K562 (cell line): Measurements from ENCODE around the gene CSNK1A1. TPM values are rescaled to one million over a fixed set of nuclear protein-coding genes. Genes with fewer than 3 reads are reported as not detected.

Experiments used
- ATF1 ChIP-seq, 2 experiments: fragments of 450-650 bp in 1 of 2; IDR thresholded peaks; 2 replicates each; pipeline ENCODE4 v1.6.1; 2016; ENCODE audit warnings: missing compliant biosample characterization in 1 of 2, missing genetic modification characterization in 1 of 2
- CBX8 ChIP-seq: fragments of 200-600 bp; sonication (generic); IDR thresholded peaks from 2 replicates; pipeline ENCODE4 v1.6.1; 2012; ENCODE audit warnings: borderline replicate concordance, mixed run types, low read depth, mild to moderate bottlenecking, moderate library complexity, mixed read lengths, low read length, control low read depth, inconsistent platforms; ENCODE audit not compliant: poor library complexity, severe bottlenecking; ENCODE audit errors: extremely low read depth
- CTCFL ChIP-seq: IDR thresholded peaks from 2 replicates; pipeline ENCODE4 v1.6.1; 2011; ENCODE audit warnings: borderline replicate concordance, low read depth, mild to moderate bottlenecking, moderate library complexity, low read length; ENCODE audit not compliant: insufficient read depth, poor library complexity, severe bottlenecking
- DACH1 ChIP-seq: fragments of 450-650 bp; IDR thresholded peaks from 2 replicates; pipeline ENCODE4 v1.6.1; 2018; ENCODE audit not compliant: partially characterized antibody
- EP400 ChIP-seq: fragments of 450-650 bp; IDR thresholded peaks from 2 replicates; pipeline ENCODE4 v1.6.1; 2017; ENCODE audit warnings: antibody characterized with exemption, mild to moderate bottlenecking, moderate library complexity
- FOXK2 ChIP-seq, 2 experiments: fragments of 450-650 bp; IDR thresholded peaks in 1 of 2; conservative IDR thresholded peaks in 1 of 2; 2 replicates each; pipeline ENCODE4 v1.6.1; 2016; ENCODE audit warnings: low read depth in 2 of 2, mild to moderate bottlenecking in 1 of 2
- HNRNPH1 ChIP-seq: fragments of 200-400 bp; formaldehyde crosslinking; optimal IDR thresholded peaks from 2 replicates; pipeline ENCODE3; 2017; ENCODE audit warnings: low read depth, mild to moderate bottlenecking, low read length, moderate library complexity
- ILK ChIP-seq: fragments of 450-650 bp; IDR thresholded peaks from 2 replicates; pipeline ENCODE4 v1.6.1; 2016; ENCODE audit warnings: missing genetic modification characterization, low read depth, mild to moderate bottlenecking, missing compliant biosample characterization, moderate library complexity, borderline replicate concordance
- NR0B1 ChIP-seq: fragments of 450-650 bp; IDR thresholded peaks from one replicate; pipeline ENCODE4 v1.6.1; 2018; ENCODE audit warnings: mild to moderate bottlenecking, moderate library complexity; ENCODE audit not compliant: partially characterized antibody
- RB1 ChIP-seq: fragments of 450-650 bp; IDR thresholded peaks from 2 replicates; pipeline ENCODE4 v1.6.1; 2017; ENCODE audit warnings: low read depth, mild to moderate bottlenecking
- SMARCC2 ChIP-seq: fragments of 450-650 bp; IDR thresholded peaks from 2 replicates; pipeline ENCODE4 v1.6.1; 2017; ENCODE audit warnings: antibody characterized with exemption, moderate library complexity, mild to moderate bottlenecking, low read depth
- TFAP4 ChIP-seq: sonication (generic); formaldehyde crosslinking; IDR thresholded peaks from 2 replicates; pipeline ENCODE4 v1.8.0; 2022; ENCODE audit warnings: missing genetic modification reagents, mild to moderate bottlenecking, moderate library complexity, borderline replicate concordance
- TFE3 ChIP-seq: fragments of 450-650 bp; formaldehyde crosslinking; IDR thresholded peaks from 2 replicates; pipeline ENCODE4 v1.4.0; 2020; ENCODE audit warnings: mild to moderate bottlenecking, mixed read lengths
- TGIF2 ChIP-seq: sonication (generic); formaldehyde crosslinking; IDR thresholded peaks from 2 replicates; pipeline ENCODE4 v1.8.1; 2022; ENCODE audit warnings: mild to moderate bottlenecking, missing genetic modification reagents, moderate library complexity
- ZNF134 ChIP-seq: fragments of 250-450 bp; sonication (Bioruptor Pico); conservative IDR thresholded peaks from 2 replicates; pipeline ENCODE4 v1.4.0; 2020
- ZNF217 ChIP-seq: sonication (generic); formaldehyde crosslinking; IDR thresholded peaks from 2 replicates; pipeline ENCODE4 v1.8.0; 2022; ENCODE audit warnings: mild to moderate bottlenecking, missing genetic modification reagents
- ZNF639 ChIP-seq, 2 experiments: fragments of 200-800 bp in 1 of 2; sonication (Bioruptor generic) in 1 of 2; sonication (generic) in 1 of 2; formaldehyde crosslinking in 1 of 2; IDR thresholded peaks in 1 of 2; conservative IDR thresholded peaks in 1 of 2; 2 replicates each; pipeline versions ENCODE4 v1.5.0 to v1.6.1; 2016 to 2020; ENCODE audit warnings: missing compliant biosample characterization in 1 of 2, missing genetic modification characterization in 1 of 2, missing genetic modification reagents in 1 of 2
- ZNF699 ChIP-seq: fragments of 250-450 bp; sonication (Bioruptor Pico); IDR thresholded peaks from 2 replicates; pipeline ENCODE4 v1.8.0; 2021; ENCODE audit warnings: mild to moderate bottlenecking, moderate library complexity; ENCODE audit not compliant: insufficient replicate concordance
- ZSCAN32 ChIP-seq: fragments of 450-650 bp; formaldehyde crosslinking; IDR thresholded peaks from 2 replicates; pipeline ENCODE4 v1.4.0; 2020; ENCODE audit warnings: mild to moderate bottlenecking, moderate library complexity
- polyA plus RNA-seq, 8 experiments: library from polyadenylated mRNA; depleted of rRNA in 4 of 8; stranded (reverse) in 5 of 8; unstranded in 3 of 8; fragments of >200 nt; fragmentation: Nextera tagmentation in 2 of 8; fragmentation: Illumina TruSeq in 1 of 8; extraction: Ambion mirVana in 2 of 8; extraction: Trizol in 1 of 8; gene quantifications; 2 replicates each; pipeline versions ENCODE4 v1.2.1 to v1.2.3, GENCODE V29; 2011 to 2014; ENCODE audit warnings: inconsistent platforms in 1 of 8, missing spikeins in 1 of 8
- total RNA-seq, 7 experiments: library from RNA; depleted of rRNA in 6 of 7; stranded (reverse); fragments of >200 nt in 6 of 7; fragmentation: Illumina TruSeq in 2 of 7; extraction: Trizol in 2 of 7; gene quantifications; 2 replicates each; pipeline versions ENCODE4 v1.2.1 to v1.2.3, GENCODE V29; 2011 to 2021; ENCODE audit warnings: low replicate concordance in 1 of 7

Gene CSNK1A1
- total and polyA plus RNA-seq, 9 of the 15 experiments (the other 6 are each of a cell fraction or from before 2014, with no cell fraction given): 49.1 to 196 (median 154) TPM

GRCh38 chr5:149466457-149466972 is 84.7 kb downstream of the CSNK1A1 start (continued):
- no peak for TF ChIP-seq HNRNPH1
- no peak for TF ChIP-seq TGIF2
- no peak for TF ChIP-seq ATF1 (CRISPR knock-in tag; IDR thresholded peaks at IDR 0.05)
- peak; percentile 87 for TF ChIP-seq ATF1 (tag; IDR thresholded peaks at IDR 0.05)
- TF ChIP-seq CBX8: no peak
- TF ChIP-seq ZNF217 (CRISPR knock-in tag): no peak
- no peak for TF ChIP-seq ZNF699
- no peak for TF ChIP-seq TFE3
- no peak; the same call in 1 of the 2 replicates for TF ChIP-seq EP400
- TF ChIP-seq ZNF134 (CRISPR knock-in tag): no peak
- TF ChIP-seq NR0B1: no peak
- TF ChIP-seq FOXK2 (conservative IDR thresholded peaks at IDR 0.05 in 1 of 2, IDR thresholded peaks at IDR 0.05 in 1 of 2; ENCODE audit: low read depth in 2 of 2): peak in 1 of 2 experiments; percentile 58; a peak in 1 of 4 replicates
- TF ChIP-seq DACH1: peak; percentile 47
- no peak for TF ChIP-seq CTCFL
- no peak for TF ChIP-seq ZSCAN32 (CRISPR knock-in tag)
- TF ChIP-seq RB1: no peak
- no peak for TF ChIP-seq ILK (tag)
- TF ChIP-seq ZNF639 (CRISPR knock-in tag; conservative IDR thresholded peaks at IDR 0.05 in 1 of 2, IDR thresholded peaks at IDR 0.05 in 1 of 2): peak in 1 of 2 experiments; percentile 35; a peak in 1 of 4 replicates
- TF ChIP-seq SMARCC2: peak; percentile 71; the same call in 1 of the 2 replicates
- peak; percentile 76 for TF ChIP-seq TFAP4 (CRISPR knock-in tag)
